GM18502 (cell line): ENCODE results near the gene CARD8.

ENCODE experiments used
- ATAC-seq: cut with Tn5 transposase; IDR thresholded peaks from one replicate; pipeline ENCODE4 v1.9.1; 2021; ENCODE audit warnings: mild to moderate bottlenecking; ENCODE audit not compliant: unreplicated experiment, poor library complexity

The CARD8 gene

GRCh38 chr19:48176226-48176625, 79.5 kb downstream of the CARD8 start:
- no peak for ATAC-seq

DNA sequence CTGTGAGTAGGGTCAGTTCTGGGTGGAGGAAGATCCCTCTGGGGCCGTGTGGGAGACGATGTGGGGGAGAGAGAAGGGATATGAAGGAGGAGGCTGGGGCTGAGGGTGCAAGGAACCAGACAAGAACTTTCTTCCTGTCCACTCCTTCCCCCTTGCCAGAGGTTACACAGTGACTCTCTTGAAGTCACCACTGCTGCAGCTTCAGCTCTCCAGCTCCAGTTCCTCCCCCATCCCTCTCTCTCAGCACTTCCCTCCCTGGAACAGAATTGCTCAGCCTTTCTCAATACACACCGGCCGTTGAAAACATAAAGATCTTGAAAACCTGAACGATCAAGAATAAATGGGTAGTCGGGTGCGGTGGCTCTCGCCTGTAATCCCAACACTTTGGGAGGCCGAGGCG, 80.1 kb downstream of the CARD8 start:
- ATAC-seq, result no peak

DNA sequence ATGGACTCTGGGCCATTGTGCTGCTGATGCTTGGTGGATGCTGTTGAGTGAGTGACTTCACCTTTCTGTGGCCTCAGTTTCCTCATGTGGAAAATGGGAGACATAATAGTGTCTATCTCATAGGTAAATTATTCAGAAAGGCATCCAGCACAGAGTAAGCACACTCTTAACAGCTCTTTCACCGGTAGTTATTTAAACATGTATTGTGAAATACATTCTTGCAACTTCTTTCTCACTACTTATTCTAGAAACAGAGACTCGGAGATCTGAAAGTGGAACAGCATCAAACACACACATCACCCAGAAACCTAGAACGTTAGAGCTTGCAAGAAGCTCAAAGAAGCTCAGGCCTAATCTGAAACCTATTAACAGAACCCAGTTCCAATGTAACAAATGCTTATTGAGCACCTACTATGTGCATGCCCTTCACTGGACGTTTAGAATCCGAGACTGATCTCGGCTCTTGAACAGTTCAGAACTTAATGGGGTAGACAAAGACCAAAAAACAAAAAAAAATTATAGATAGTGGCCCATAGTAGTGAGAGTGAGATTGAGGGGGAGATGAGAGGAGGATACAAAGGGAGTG, 81.2 kb downstream of the CARD8 start:
- ATAC-seq, result no peak

DNA sequence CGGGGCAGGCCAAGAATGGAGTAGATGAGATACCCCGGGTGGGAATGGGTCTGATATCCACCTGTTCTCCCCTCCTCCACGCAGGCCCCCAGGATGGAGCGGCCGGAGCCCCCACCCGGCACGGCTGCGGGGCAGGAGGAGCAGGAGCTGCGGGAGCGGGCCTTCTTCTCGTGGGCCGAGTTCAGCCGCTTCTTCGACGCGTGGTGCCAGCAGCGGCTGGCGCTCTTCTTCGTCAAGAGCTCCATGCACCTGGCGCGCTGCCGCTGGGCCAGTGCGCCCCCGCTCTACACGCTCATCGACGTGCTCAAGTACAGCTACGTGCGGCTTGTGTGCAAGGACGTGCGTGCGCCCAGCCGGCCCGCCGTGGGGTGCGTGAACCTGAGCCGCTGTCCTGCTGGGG, 84.0 kb downstream of the CARD8 start:
- ATAC-seq, result no peak

- ATAC-seq, result no peak
These were observed 84.8 kb downstream of the CARD8 start for GRCh38 chr19:48170817-48171347.

DNA sequence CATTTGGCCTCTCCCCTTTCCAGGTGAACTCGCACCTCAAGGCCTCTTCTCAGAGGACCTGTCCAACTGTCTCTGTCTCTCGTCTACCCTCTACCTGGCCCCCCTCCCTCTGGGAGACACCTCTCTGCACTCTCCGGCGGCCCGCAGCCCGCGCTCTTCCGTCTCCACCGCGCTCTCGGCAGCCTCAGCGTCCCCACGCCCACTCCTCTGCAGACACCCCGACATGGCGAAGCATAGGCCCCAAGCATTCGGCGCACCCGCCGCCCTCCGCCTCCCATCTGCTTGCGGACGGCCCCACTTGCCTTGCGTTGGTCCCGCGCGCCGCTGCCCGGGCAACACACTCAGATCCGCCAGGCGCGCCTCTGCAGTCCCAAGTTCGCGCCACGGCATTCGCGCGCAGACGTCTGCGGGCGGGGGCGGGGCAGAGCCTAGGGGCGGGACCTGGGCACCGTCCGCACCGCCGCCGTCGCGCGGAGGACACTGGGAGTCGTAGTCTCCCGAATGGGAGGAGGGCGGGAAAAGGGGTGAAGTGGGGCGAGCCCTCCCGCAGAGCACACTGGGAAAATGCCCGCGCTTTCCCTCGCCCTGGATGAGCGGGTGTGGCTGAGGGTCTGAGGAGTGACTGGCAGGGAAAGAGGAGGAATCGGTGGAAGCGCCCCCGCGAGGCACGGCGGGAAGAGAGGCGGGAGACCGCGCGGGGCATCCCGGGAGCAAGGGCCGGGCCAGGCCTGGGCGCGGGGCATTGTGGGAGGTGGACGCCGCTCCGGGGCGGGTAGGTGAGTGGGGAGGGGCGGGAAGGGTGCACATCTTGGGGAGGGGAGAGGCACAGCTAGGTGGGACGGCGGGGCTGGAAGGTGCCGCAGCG, 85.5 kb downstream of the CARD8 start, which contains the start of the genes LIG1 and ZSWIM9:
Gene LIG1, minus strand, starts transcription at position 406 of the 865 bp plus-strand sequence. CDS start 4,778 bp downstream, outside the sequence.
Gene ZSWIM9, plus strand, starts transcription at position 742 of the 865 bp plus-strand sequence. CDS start 1,123 bp downstream, outside the sequence.
- peak; percentile 85 for ATAC-seq

- peak; percentile 18 for ATAC-seq
These were observed 86.2 kb downstream of the CARD8 start for GRCh38 chr19:48169578-48169938.

- ATAC-seq, result no peak
These were observed 87.0 kb downstream of the CARD8 start for GRCh38 chr19:48168689-48169088.

DNA sequence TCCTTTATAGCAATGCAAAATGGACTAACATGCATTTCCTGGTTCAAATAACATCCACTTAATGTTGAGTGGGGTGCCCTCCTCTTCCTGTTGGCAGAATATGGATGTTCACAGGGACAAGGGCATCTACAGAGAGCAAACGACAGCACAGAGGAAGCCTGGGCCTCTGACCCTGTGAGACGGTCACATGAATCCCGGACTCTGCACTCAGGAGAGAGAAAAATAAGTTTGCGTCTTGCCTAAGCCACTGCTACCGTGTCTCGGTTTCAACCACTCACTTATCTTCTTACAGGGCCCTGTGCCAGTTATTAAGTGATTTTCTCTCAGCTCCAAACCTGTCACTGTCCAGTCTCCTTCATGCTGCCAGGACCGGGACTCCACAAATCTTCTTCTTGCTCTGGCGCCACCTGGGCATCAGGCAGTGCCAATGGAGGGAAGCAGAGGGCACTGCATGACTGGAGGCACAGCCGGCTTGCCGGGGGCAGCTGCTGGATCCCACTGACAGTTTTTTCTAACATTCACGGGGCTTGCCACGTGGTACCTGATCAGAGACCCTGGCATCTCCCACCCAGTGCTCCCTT, 97.4 kb downstream of the CARD8 start:
- ATAC-seq, result no peak
